GM23338 (cell line): ENCODE data around the gene HYAL4. TPM values are rescaled to one million over a fixed set of nuclear protein-coding genes. Genes with fewer than 3 reads are reported as not detected.

Experiments
- ATAC-seq: fragments of 200-7000 bp; cut with Tn5 transposase; 3 replicates; pipeline ENCODE4 v1.9.1; 2020
- DNase-seq: peaks from one replicate; pipeline ENCODE4 v3.0.0-alpha.2; 2015; ENCODE audit warnings: low spot score
- H2AFZ ChIP-seq: fragments of 200-600 bp; sonication (generic); 2 replicates; pipeline ENCODE4 v1.8.0; 2016; ENCODE audit warnings: antibody characterized with exemption, mild to moderate bottlenecking, moderate library complexity
- H3F3A ChIP-seq: fragments of 200-600 bp; sonication (generic); replicated peaks from 2 replicates; pipeline ENCODE4 v1.8.0; 2017; ENCODE audit warnings: antibody characterized with exemption, mixed run types, low read depth
- H3K27ac ChIP-seq: fragments of 200-600 bp; sonication (generic); 2 replicates; pipeline ENCODE4 v1.6.1; 2016; ENCODE audit warnings: low read depth
- H3K27me3 ChIP-seq: fragments of 200-600 bp; sonication (generic); 2 replicates; pipeline ENCODE4 v1.8.0; 2016; ENCODE audit warnings: mild to moderate bottlenecking, mixed run types, moderate library complexity; ENCODE audit not compliant: insufficient read depth
- H3K36me3 ChIP-seq: fragments of 200-600 bp; sonication (generic); 2 replicates; pipeline ENCODE4 v1.8.0; 2016; ENCODE audit warnings: mild to moderate bottlenecking; ENCODE audit not compliant: insufficient read depth
- H3K4me1 ChIP-seq: fragments of 200-600 bp; sonication (generic); 2 replicates; pipeline ENCODE4 v1.8.0; 2016; ENCODE audit warnings: mild to moderate bottlenecking, moderate library complexity; ENCODE audit not compliant: insufficient read depth
- H3K4me2 ChIP-seq: fragments of 200-600 bp; sonication (generic); 2 replicates; pipeline ENCODE4 v1.7.1; 2017; ENCODE audit warnings: mixed run types
- H3K4me3 ChIP-seq: fragments of 200-600 bp; sonication (generic); 2 replicates; pipeline ENCODE4 v1.6.1; 2016; ENCODE audit warnings: mixed run types
- H3K79me2 ChIP-seq: fragments of 200-600 bp; sonication (generic); replicated peaks from 2 replicates; pipeline ENCODE4 v1.8.0; 2017; ENCODE audit warnings: mild to moderate bottlenecking; ENCODE audit not compliant: insufficient read depth
- H3K9me2 ChIP-seq: fragments of 200-600 bp; sonication (generic); 2 replicates; pipeline ENCODE4 v1.8.0; 2017; ENCODE audit not compliant: insufficient read depth
- H4K20me1 ChIP-seq: fragments of 200-600 bp; sonication (generic); replicated peaks from 2 replicates; pipeline ENCODE4 v1.8.0; 2017; ENCODE audit warnings: mild to moderate bottlenecking; ENCODE audit not compliant: insufficient read depth
- H3K27ac Mint-ChIP-seq: 2 replicates; pipeline ENCODE4 v1.8.0; 2020; ENCODE audit warnings: inconsistent platforms, mild to moderate bottlenecking, moderate library complexity, mixed read lengths
- H3K27me3 Mint-ChIP-seq: 3 replicates; pipeline ENCODE4 v1.8.0; 2022; ENCODE audit warnings: low read depth, mild to moderate bottlenecking, moderate library complexity, mixed read lengths, inconsistent platforms; ENCODE audit not compliant: insufficient read depth, poor library complexity
- H3K36me3 Mint-ChIP-seq: 3 replicates; pipeline ENCODE4 v1.8.0; 2021; ENCODE audit warnings: low read depth, mild to moderate bottlenecking, inconsistent platforms, moderate library complexity, mixed read lengths
- H3K4me1 Mint-ChIP-seq: 3 replicates; pipeline ENCODE4 v1.8.0; 2020; ENCODE audit warnings: mild to moderate bottlenecking, inconsistent platforms, mixed read lengths
- H3K4me3 Mint-ChIP-seq: 3 replicates; pipeline ENCODE4 v1.8.0; 2021; ENCODE audit warnings: moderate library complexity, mild to moderate bottlenecking, inconsistent platforms, mixed read lengths
- H3K9me3 Mint-ChIP-seq: 3 replicates; pipeline ENCODE4 v1.8.0; 2020; ENCODE audit warnings: moderate library complexity, mild to moderate bottlenecking, inconsistent platforms, mixed read lengths
- CREB1 ChIP-seq: fragments of 250-450 bp; sonication (Bioruptor Pico); IDR thresholded peaks from 2 replicates; pipeline ENCODE4 v1.5.0; 2020; ENCODE audit warnings: low read depth, mild to moderate bottlenecking, moderate library complexity
- CTCF ChIP-seq, 2 experiments: fragments of 200-600 bp in 1 of 2; sonication (generic) in 1 of 2; conservative IDR thresholded peaks; 2 replicates each; pipeline versions ENCODE4 v1.5.1 to v1.6.1; 2016 to 2017; ENCODE audit warnings: antibody characterized with exemption in 2 of 2, low read depth in 2 of 2, mild to moderate bottlenecking in 2 of 2, moderate library complexity in 1 of 2
- ETS1 ChIP-seq: IDR thresholded peaks from 2 replicates; pipeline ENCODE4 v1.6.1; 2016; ENCODE audit warnings: antibody characterized with exemption
- EZH2 ChIP-seq: fragments of 200-600 bp; sonication (generic); IDR thresholded peaks from one replicate; pipeline ENCODE4 v1.8.0; 2017; ENCODE audit warnings: antibody characterized with exemption, mild to moderate bottlenecking, low read depth; ENCODE audit not compliant: unreplicated experiment
- EZH2phosphoT487 ChIP-seq: fragments of 200-600 bp; sonication (generic); IDR thresholded peaks from one replicate; pipeline ENCODE4 v1.8.1; 2018; ENCODE audit warnings: antibody characterized with exemption; ENCODE audit not compliant: unreplicated experiment
- NANOG ChIP-seq: IDR thresholded peaks from 2 replicates; pipeline ENCODE4 v1.6.1; 2016; ENCODE audit warnings: antibody characterized with exemption, borderline replicate concordance
- POLR2AphosphoS5 ChIP-seq: IDR thresholded peaks from 2 replicates; pipeline ENCODE4 v1.6.1; 2016; ENCODE audit warnings: antibody characterized with exemption, low read depth
- REST ChIP-seq: IDR thresholded peaks from one replicate; pipeline ENCODE4 v1.6.1; 2018; ENCODE audit warnings: antibody characterized with exemption; ENCODE audit not compliant: unreplicated experiment
- ZNF331 ChIP-seq: fragments of 250-450 bp; sonication (Bioruptor Pico); IDR thresholded peaks from 2 replicates; pipeline ENCODE4 v1.5.0; 2020; ENCODE audit warnings: low read depth, mild to moderate bottlenecking, moderate library complexity
- ZNF462 ChIP-seq: fragments of 250-450 bp; sonication (Bioruptor Pico); IDR thresholded peaks from 2 replicates; pipeline ENCODE4 v1.5.0; 2020; ENCODE audit warnings: mild to moderate bottlenecking, moderate library complexity
- polyA plus RNA-seq: library from polyadenylated mRNA; unstranded; fragments of >200 nt; fragmentation: Nextera tagmentation; extraction: Ambion mirVana; gene quantifications from 2 replicates; pipeline ENCODE4 v1.2.1, GENCODE V29; 2016
- total RNA-seq: library from RNA; depleted of rRNA; stranded (reverse); fragments of >200 nt; shearing (Covaris generic); gene quantifications from 2 replicates; pipeline ENCODE4 v1.2.3, GENCODE V29; 2014

HYAL4 gene
- total and polyA plus RNA-seq, 2 experiments from 2014 or later: not detected

GRCh38 chr7:123879628-123880027 lies 34.7 kb downstream of the HYAL4 start (continued):
- TF ChIP-seq CTCF (conservative IDR thresholded peaks at IDR 0.05; ENCODE audit: low read depth in 2 of 2): no peak

- no peaks in the 10 kb centered on the region for H3K27me3 ChIP-seq
- TF ChIP-seq CREB1 (CRISPR knock-in tag): no peak
- no peak for TF ChIP-seq NANOG
- TF ChIP-seq ZNF462: no peak
- no peak for TF ChIP-seq ZNF331 (CRISPR knock-in tag)
- TF ChIP-seq EZH2phosphoT487: no peak
- no peak for TF ChIP-seq EZH2
- TF ChIP-seq POLR2AphosphoS5: no peak
- no peak for TF ChIP-seq REST
- TF ChIP-seq ETS1: no peak
- TF ChIP-seq CTCF (conservative IDR thresholded peaks at IDR 0.05; ENCODE audit: low read depth in 2 of 2): no peak
Observed at GRCh38 chr7:123881300-123881699, 36.3 kb downstream of the HYAL4 start.

More at GRCh38 chr7:123881300-123881699, 36.3 kb downstream of the HYAL4 start:
- Histone ChIP-seq H3K4me1 (no peaks in the 10 kb centered on the region), H2AFZ (no peak overlapping the region), H3F3A (no peaks in the 10 kb centered on the region), H3K36me3 (no peaks in the 10 kb centered on the region), H4K20me1 (no peaks in the 10 kb centered on the region), H3K4me3 (no peak overlapping the region), H3K9me2 (no peaks in the 10 kb centered on the region), H3K27ac (no peak overlapping the region), H3K4me2 (no peak overlapping the region), H3K79me2 (no peaks in the 10 kb centered on the region)
- Mint-ChIP-seq H3K27ac (no peak overlapping the region), H3K36me3 (no peaks in the 10 kb centered on the region), H3K4me3 (no peak overlapping the region), H3K9me3 (no peaks in the 10 kb centered on the region), H3K4me1 (no peaks in the 10 kb centered on the region), H3K27me3 (no peaks in the 10 kb centered on the region)
- ATAC-seq (no peak), DNase-seq (no peak)
